Astrocyte of the cerebellum (primary cell): ENCODE data around the gene NUB1.

Experiments used
- DNase-seq: peaks from one replicate; pipeline ENCODE4 v3.0.0-alpha.2; 2011; ENCODE audit warnings: low read depth
- H3K4me3 ChIP-seq: 2 replicates; pipeline ENCODE4 v1.5.1; 2011; ENCODE audit warnings: mild to moderate bottlenecking, low read depth, low read length, moderate library complexity
- CTCF ChIP-seq: IDR thresholded peaks from 2 replicates; pipeline ENCODE4 v1.5.1; 2012; ENCODE audit warnings: low read length, low read depth, moderate library complexity, mild to moderate bottlenecking; ENCODE audit errors: missing control alignments
- in situ Hi-C: cut with HindIII; loops from 2 replicates; pipeline ENCODE4 v1.10.0; 2017; ENCODE audit warnings: low sequenced_read_pairs

NUB1 gene

GRCh38 chr7:151313857-151314256 is 27.8 kb upstream of the NUB1 start:
- no peak for TF ChIP-seq CTCF
- no peak for DNase-seq
- in situ Hi-C loops: loop anchor here (5.0 kb wide), 2 partner anchors 48 to 77 kb away; no protein-coding TSS in a partner anchor
- H3K4me3 ChIP-seq: no peak overlapping the region

DNA sequence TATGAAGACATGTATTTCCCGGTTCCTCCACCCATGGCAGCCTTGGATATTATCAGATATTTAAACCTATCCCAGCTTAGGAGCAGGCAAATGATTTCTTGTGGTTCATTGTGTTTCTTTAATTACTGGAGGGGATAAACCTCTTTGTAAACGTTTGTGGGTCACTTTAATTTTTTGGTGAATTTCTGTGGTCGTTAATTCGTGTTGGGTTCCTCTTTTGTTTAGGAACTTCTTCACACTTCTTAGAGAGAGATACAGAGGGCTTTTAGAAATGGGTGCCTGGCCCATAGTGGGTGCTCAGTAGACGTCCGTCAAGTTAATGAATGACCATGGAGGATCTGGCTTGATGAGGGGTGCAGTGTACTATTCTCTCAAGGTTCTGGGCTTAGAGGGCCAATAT is 27.2 kb upstream of the NUB1 start:
- in situ Hi-C loops: loop anchor here (5.0 kb wide), 2 partner anchors 48 to 77 kb away; no protein-coding TSS in a partner anchor
- no peak for DNase-seq
- TF ChIP-seq CTCF: no peak
- no peak overlapping the region for H3K4me3 ChIP-seq

GRCh38 chr7:151315038-151315655 is 26.5 kb upstream of the NUB1 start:
- in situ Hi-C loops: no loop called here
- DNase-seq: peak; percentile 45
- TF ChIP-seq CTCF: peak; percentile 78
- no peak overlapping the region for H3K4me3 ChIP-seq

GRCh38 chr7:151316896-151317295 is 24.7 kb upstream of the NUB1 start:
- no peak for DNase-seq
- in situ Hi-C loops: no loop called here
- H3K4me3 ChIP-seq: no peak overlapping the region
- TF ChIP-seq CTCF: no peak

DNA sequence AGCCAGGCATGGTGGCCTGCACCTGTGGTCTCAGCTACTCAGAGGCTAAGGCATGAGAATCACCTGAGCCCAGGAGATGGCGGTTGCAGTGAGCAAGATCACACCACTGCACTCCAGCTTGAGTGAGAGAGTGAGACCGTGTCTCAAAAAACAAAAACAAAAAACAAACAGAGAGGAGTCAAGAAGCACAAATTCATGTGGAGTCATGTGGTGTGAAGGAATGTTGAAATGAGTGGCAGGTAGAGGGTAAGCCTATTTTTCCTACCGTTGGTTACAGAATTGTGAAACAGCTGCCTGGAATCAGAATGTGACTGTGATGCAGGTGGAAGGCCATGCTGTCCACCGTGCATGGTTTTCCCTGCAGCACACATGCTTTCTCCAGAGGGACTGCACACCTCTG is 23.7 kb upstream of the NUB1 start:
- TF ChIP-seq CTCF: no peak
- DNase-seq: no peak
- no peak overlapping the region for H3K4me3 ChIP-seq
- in situ Hi-C loops: no loop called here

- in situ Hi-C loops: no loop called here
- no peak for DNase-seq
- TF ChIP-seq CTCF: no peak
- H3K4me3 ChIP-seq: no peak overlapping the region
These were observed 22.4 kb upstream of the NUB1 start for GRCh38 chr7:151319189-151319588.

DNA sequence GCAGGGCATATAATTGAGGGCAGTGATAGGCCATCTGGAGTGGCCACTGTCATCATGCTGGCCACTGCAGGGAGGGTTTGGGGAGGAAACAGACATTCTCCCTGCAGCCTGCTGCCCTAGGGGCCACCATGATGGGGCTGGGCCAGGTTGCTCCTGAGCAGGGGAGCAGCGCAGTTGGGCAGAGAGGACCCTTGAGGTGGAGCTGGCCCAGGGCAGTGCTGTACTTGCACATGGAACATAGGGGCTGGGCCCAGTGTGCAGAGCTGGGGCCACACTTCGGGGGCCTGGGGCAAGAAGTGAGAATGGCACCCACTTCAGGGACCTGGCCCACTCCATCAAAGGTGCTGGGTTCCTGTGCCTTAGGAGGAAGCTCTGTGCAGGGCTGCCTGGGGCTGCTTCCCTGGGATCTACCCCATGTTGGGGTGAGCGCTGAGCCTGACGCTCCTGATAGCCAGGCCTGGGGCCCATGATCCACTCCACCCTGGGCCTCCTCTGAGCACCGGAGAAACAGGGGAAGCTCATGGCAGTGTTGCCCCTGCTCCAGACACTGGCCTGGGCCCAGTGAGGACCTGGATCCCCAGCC is 21.3 kb upstream of the NUB1 start:
- DNase-seq: no peak
- in situ Hi-C loops: no loop called here
- H3K4me3 ChIP-seq: no peak overlapping the region
- no peak for TF ChIP-seq CTCF
